ENCODE results near the gene LYZL4.
A peak's percentile ranks its signal among the peaks of the same experiment; 100 is the strongest.

The LYZL4 gene

GRCh38 chr3:42428830-42429229, 18.4 kb upstream of the LYZL4 start:
- DNase-seq (ENCODE audit: low read depth in 1 of 2, low spot score in 1 of 2): no peak

GRCh38 chr3:42425736-42426407, 15.5 kb upstream of the LYZL4 start:
- DNase-seq (ENCODE audit: low read depth in 1 of 2, low spot score in 1 of 2): no peak

GRCh38 chr3:42424911-42425310, 14.5 kb upstream of the LYZL4 start:
- DNase-seq (ENCODE audit: low read depth in 1 of 2, low spot score in 1 of 2): no peak

- DNase-seq (ENCODE audit: low read depth in 1 of 2, low spot score in 1 of 2): no peak
Observed at GRCh38 chr3:42421818-42422796, 11.7 kb upstream of the LYZL4 start.

GRCh38 chr3:42419563-42419962, 9.2 kb upstream of the LYZL4 start:
- DNase-seq (ENCODE audit: low read depth in 1 of 2, low spot score in 1 of 2): no peak

- DNase-seq (ENCODE audit: low read depth in 1 of 2, low spot score in 1 of 2): no peak
Observed at GRCh38 chr3:42412526-42413155, 2.2 kb upstream of the LYZL4 start.

GRCh38 chr3:42411429-42411828, 1.0 kb upstream of the LYZL4 start:
- DNase-seq (ENCODE audit: low read depth in 1 of 2, low spot score in 1 of 2): no peak

GRCh38 chr3:42408156-42408555, 2.3 kb downstream of the LYZL4 start:
- DNase-seq (ENCODE audit: low read depth in 1 of 2, low spot score in 1 of 2): no peak

- no peak for DNase-seq (ENCODE audit: low read depth in 1 of 2, low spot score in 1 of 2)
Observed at GRCh38 chr3:42406727-42407450, 3.5 kb downstream of the LYZL4 start.

- DNase-seq (ENCODE audit: low read depth in 1 of 2, low spot score in 1 of 2): no peak
Observed at GRCh38 chr3:42405857-42406256, 4.6 kb downstream of the LYZL4 start.

- DNase-seq (ENCODE audit: low read depth in 1 of 2, low spot score in 1 of 2): no peak
Observed at GRCh38 chr3:42403737-42404136, 6.7 kb downstream of the LYZL4 start.

GRCh38 chr3:42402394-42403096, 7.9 kb downstream of the LYZL4 start:
- no peak for DNase-seq (ENCODE audit: low read depth in 1 of 2, low spot score in 1 of 2)

- no peak for DNase-seq (ENCODE audit: low read depth in 1 of 2, low spot score in 1 of 2)
Observed at GRCh38 chr3:42398080-42398479, 12.3 kb downstream of the LYZL4 start.

- DNase-seq (ENCODE audit: low read depth in 1 of 2, low spot score in 1 of 2): no peak
Observed at GRCh38 chr3:42397644-42398043, 12.8 kb downstream of the LYZL4 start.

GRCh38 chr3:42394579-42395288, 15.7 kb downstream of the LYZL4 start:
- DNase-seq (ENCODE audit: low read depth in 1 of 2, low spot score in 1 of 2): no peak

GRCh38 chr3:42387802-42388651, 22.4 kb downstream of the LYZL4 start:
- peak in 1 of 2 donors; percentile 5 for DNase-seq (ENCODE audit: low read depth in 1 of 2, low spot score in 1 of 2)

- no peak for DNase-seq (ENCODE audit: low read depth in 1 of 2, low spot score in 1 of 2)
Observed at GRCh38 chr3:42381551-42382082, 28.8 kb downstream of the LYZL4 start.

- no peak for DNase-seq (ENCODE audit: low read depth in 1 of 2, low spot score in 1 of 2)
Observed at GRCh38 chr3:42377681-42378080, 32.7 kb downstream of the LYZL4 start.

- peak in 1 of 2 donors; percentile 0 for DNase-seq (ENCODE audit: low read depth in 1 of 2, low spot score in 1 of 2)
Observed at GRCh38 chr3:42376344-42376798, 34.0 kb downstream of the LYZL4 start.
